CD4-positive, alpha-beta memory T cell (primary cell): Measurements from ENCODE around the gene HEYL. TPM values are rescaled to one million over a fixed set of nuclear protein-coding genes. Genes with fewer than 3 reads are reported as not detected.

ENCODE experiments used
- CTCF ChIA-PET: fragments of 350-600 bp; sonication (Branson Sonifier 250); formaldehyde crosslinking; loops from one replicate; lab custom pipeline; 2021; ENCODE audit warnings: inconsistent platforms; ENCODE audit not compliant: partially characterized antibody; lab: Charles Lee
- POLR2A ChIA-PET: fragments of 350-600 bp; sonication (Branson Sonifier 250); formaldehyde crosslinking; loops from one replicate; lab custom pipeline; 2021; ENCODE audit not compliant: partially characterized antibody; lab: Charles Lee
- DNase-seq, 5 donors: peaks; one replicate each; pipeline versions ENCODE4 v3.0.0 to v3.0.0-alpha.2; 2020 to 2022; ENCODE audit warnings: mixed read lengths in 1 of 5
- H3K27ac ChIP-seq: one replicate; pipeline ENCODE4 v1.7.0; 2013; ENCODE audit warnings: low read depth, low read length
- H3K27me3 ChIP-seq: 2 replicates; pipeline ENCODE4 v1.7.0; 2013; ENCODE audit warnings: mild to moderate bottlenecking, low read length, moderate library complexity; ENCODE audit not compliant: insufficient read depth
- H3K36me3 ChIP-seq: 2 replicates; pipeline ENCODE4 v1.7.0; 2013; ENCODE audit warnings: mild to moderate bottlenecking, low read length, moderate library complexity; ENCODE audit not compliant: insufficient read depth
- H3K4me1 ChIP-seq: 2 replicates; pipeline ENCODE4 v1.7.0; 2013; ENCODE audit warnings: mild to moderate bottlenecking, low read length, moderate library complexity; ENCODE audit not compliant: insufficient read depth
- H3K4me3 ChIP-seq, 2 donors: one replicate each; pipeline ENCODE4 v1.7.0; 2013; ENCODE audit warnings: low read length in 2 of 2, mild to moderate bottlenecking in 1 of 2
- H3K9me3 ChIP-seq, 2 donors: one replicate each; pipeline ENCODE4 v1.7.0; 2013; ENCODE audit warnings: low read length in 2 of 2, control low read depth in 1 of 2; ENCODE audit not compliant: control insufficient read depth in 1 of 2
- H3K27ac Mint-ChIP-seq, 7 donors: one replicate each; pipeline ENCODE4 v1.8.0; 2020 to 2021; ENCODE audit warnings: mixed read lengths in 7 of 7, mild to moderate bottlenecking in 6 of 7, inconsistent platforms in 3 of 7, moderate library complexity in 3 of 7
- H3K27me3 Mint-ChIP-seq, 2 donors: one replicate each; pipeline ENCODE4 v1.8.0; 2020 to 2021; ENCODE audit warnings: mixed read lengths in 2 of 2
- H3K36me3 Mint-ChIP-seq, 2 donors: one replicate each; pipeline ENCODE4 v1.8.0; 2020 to 2021; ENCODE audit warnings: mixed read lengths in 2 of 2, inconsistent platforms in 1 of 2, mild to moderate bottlenecking in 1 of 2
- H3K4me1 Mint-ChIP-seq, 4 donors: one replicate each; pipeline ENCODE4 v1.8.0; 2020 to 2021; ENCODE audit warnings: mixed read lengths in 4 of 4, mild to moderate bottlenecking in 1 of 4
- H3K4me3 Mint-ChIP-seq, 8 donors: one replicate each; pipeline ENCODE4 v1.8.0; 2020 to 2021; ENCODE audit warnings: mixed read lengths in 8 of 8, mild to moderate bottlenecking in 7 of 8, moderate library complexity in 6 of 8, inconsistent platforms in 3 of 8
- H3K9me3 Mint-ChIP-seq, 8 donors: one replicate each; pipeline ENCODE4 v1.8.0; 2020 to 2021; ENCODE audit warnings: mixed read lengths in 8 of 8, mild to moderate bottlenecking in 5 of 8, inconsistent platforms in 3 of 8, moderate library complexity in 1 of 8
- intact Hi-C: fragments of 100-400 bp; cut with micrococcal nuclease; formaldehyde crosslinking; loops from one replicate; pipeline ENCODE4 v1.15.1; 2023
- polyA plus RNA-seq, 2 donors: library from polyadenylated mRNA; unstranded; fragments of 300-500 nt; fragmentation: Illumina TruSeq; gene quantifications; one replicate each; pipeline ENCODE4 v1.2.3, GENCODE V29; 2021
- total RNA-seq, 2 experiments: library from RNA; stranded (reverse); gene quantifications; one replicate each; pipeline ENCODE4 v1.2.3, GENCODE V29; 2021

HEYL gene
- total and polyA plus RNA-seq, 4 experiments from 2014 or later, result 0.12 to 0.23 TPM; not detected in 2

- Histone ChIP-seq H3K4me3 (no peak overlapping the region), H3K36me3 (no peaks in the 10 kb centered on the region), H3K4me1 (no peaks in the 10 kb centered on the region), H3K27ac (no peak overlapping the region), H3K9me3 (no peaks in the 10 kb centered on the region), H3K27me3 (no peaks in the 10 kb centered on the region)
- intact Hi-C loops, result no loop called here
- Mint-ChIP-seq H3K27ac (no peak overlapping the region), H3K9me3 (no peaks in the 10 kb centered on the region), H3K4me1 (no peaks in the 10 kb centered on the region), H3K27me3 (peaks cover 10 to 20% of the 10 kb centered on the region in 2 donors), H3K4me3 (no peak overlapping the region), H3K36me3 (peaks cover 0 to 3% of the 10 kb centered on the region in 2 donors)
- ChIA-PET POLR2A (no interaction called here), CTCF (interaction anchor here (1.3 to 8.0 kb wide), 3 partner anchors 25 to 26 kb away, joined by 5 to 36 read pairs (median 8); no protein-coding TSS in a partner anchor)
- DNase-seq, result no peak
Measured at GRCh38 chr1:39631361-39632322, 7.8 kb downstream of the HEYL start.

GRCh38 chr1:39628807-39629350 lies 10.6 kb downstream of the HEYL start:
- ChIA-PET POLR2A (no interaction called here), CTCF (interaction anchor here (1.9 kb wide), 1 partner anchor 25 kb away, joined by 5 read pairs; no protein-coding TSS in a partner anchor)
- Histone ChIP-seq H3K4me1 (no peaks in the 10 kb centered on the region), H3K27ac (no peak overlapping the region), H3K9me3 (no peaks in the 10 kb centered on the region), H3K27me3 (no peaks in the 10 kb centered on the region), H3K4me3 (no peak overlapping the region), H3K36me3 (no peaks in the 10 kb centered on the region)
- H3K27ac Mint-ChIP-seq, result no peak overlapping the region
- H3K4me3 Mint-ChIP-seq, result no peak overlapping the region
- no peak for DNase-seq
- H3K9me3 Mint-ChIP-seq, result no peaks in the 10 kb centered on the region
- peaks cover 2 to 11% of the 10 kb centered on the region in 2 donors for H3K27me3 Mint-ChIP-seq
- H3K36me3 Mint-ChIP-seq, result no peaks in the 10 kb centered on the region
- intact Hi-C loops, result no loop called here
- H3K4me1 Mint-ChIP-seq, result no peaks in the 10 kb centered on the region

GRCh38 chr1:39626646-39627045 lies 12.8 kb downstream of the HEYL start:
- H3K36me3 Mint-ChIP-seq, result no peaks in the 10 kb centered on the region

GRCh38 chr1:39625462-39626273 lies 13.8 kb downstream of the HEYL start:
- H3K9me3 Mint-ChIP-seq, result peaks cover 0 to 1% (median 0%) of the 10 kb centered on the region in 8 donors
- Histone ChIP-seq H3K9me3 (no peaks in the 10 kb centered on the region), H3K4me3 (no peak overlapping the region), H3K36me3 (no peaks in the 10 kb centered on the region), H3K27me3 (no peaks in the 10 kb centered on the region), H3K27ac (no peak overlapping the region), H3K4me1 (no peaks in the 10 kb centered on the region)
- no peaks in the 10 kb centered on the region for H3K36me3 Mint-ChIP-seq
- H3K27me3 Mint-ChIP-seq, result peaks cover 4 to 11% of the 10 kb centered on the region in 2 donors
- ChIA-PET POLR2A (no interaction called here), CTCF (no interaction called here)
- H3K27ac Mint-ChIP-seq, result no peak overlapping the region
- no peak for DNase-seq
- no peaks in the 10 kb centered on the region for H3K4me1 Mint-ChIP-seq
- intact Hi-C loops, result no loop called here
- H3K4me3 Mint-ChIP-seq, result no peak overlapping the region

More at GRCh38 chr1:39626646-39627045, 12.8 kb downstream of the HEYL start:
- Histone ChIP-seq H3K27me3 (no peaks in the 10 kb centered on the region), H3K9me3 (no peaks in the 10 kb centered on the region), H3K36me3 (no peaks in the 10 kb centered on the region), H3K4me1 (no peaks in the 10 kb centered on the region), H3K27ac (no peak overlapping the region), H3K4me3 (no peak overlapping the region)
- H3K27me3 Mint-ChIP-seq, result peaks cover 4 to 11% of the 10 kb centered on the region in 2 donors
- no peak overlapping the region for H3K27ac Mint-ChIP-seq
- peaks cover 0 to 1% (median 0%) of the 10 kb centered on the region in 8 donors for H3K9me3 Mint-ChIP-seq
- no peak for DNase-seq
- intact Hi-C loops, result no loop called here
- no peaks in the 10 kb centered on the region for H3K4me1 Mint-ChIP-seq
- ChIA-PET POLR2A (no interaction called here), CTCF (interaction anchor here (2.0 kb wide), 1 partner anchor 31 kb away, joined by 5 read pairs; no protein-coding TSS in a partner anchor)
- H3K4me3 Mint-ChIP-seq, result no peak overlapping the region

- Mint-ChIP-seq H3K4me1 (no peaks in the 10 kb centered on the region), H3K27me3 (peaks cover 4 to 8% of the 10 kb centered on the region in 2 donors), H3K4me3 (no peak overlapping the region), H3K9me3 (peaks cover 0 to 2% (median 0%) of the 10 kb centered on the region in 8 donors), H3K27ac (no peak overlapping the region), H3K36me3 (no peaks in the 10 kb centered on the region)
- DNase-seq, result no peak
- intact Hi-C loops, result no loop called here
- POLR2A ChIA-PET, result no interaction called here
- CTCF ChIA-PET, result no interaction called here
- no peaks in the 10 kb centered on the region for H3K9me3 ChIP-seq
- H3K4me3 ChIP-seq, result no peak overlapping the region
- no peaks in the 10 kb centered on the region for H3K36me3 ChIP-seq
- no peaks in the 10 kb centered on the region for H3K27me3 ChIP-seq
- no peaks in the 10 kb centered on the region for H3K4me1 ChIP-seq
- H3K27ac ChIP-seq, result no peak overlapping the region
Measured at GRCh38 chr1:39625009-39625408, 14.4 kb downstream of the HEYL start.

GRCh38 chr1:39623053-39623452 lies 16.4 kb downstream of the HEYL start:
- Mint-ChIP-seq H3K27ac (peak overlapping the region in 2 of 7 donors; percentile 55 to 75), H3K36me3 (no peaks in the 10 kb centered on the region), H3K4me3 (no peak overlapping the region), H3K4me1 (no peaks in the 10 kb centered on the region), H3K9me3 (peaks cover 0 to 2% (median 0%) of the 10 kb centered on the region in 8 donors), H3K27me3 (peaks cover 5 to 8% of the 10 kb centered on the region in 2 donors)
- H3K4me3 ChIP-seq, result no peak overlapping the region
- no peaks in the 10 kb centered on the region for H3K27me3 ChIP-seq
- no peak overlapping the region for H3K27ac ChIP-seq
- no peaks in the 10 kb centered on the region for H3K4me1 ChIP-seq
- DNase-seq, result no peak
- H3K9me3 ChIP-seq, result no peaks in the 10 kb centered on the region
- ChIA-PET POLR2A (no interaction called here), CTCF (interaction anchor here (1.1 kb wide), 1 partner anchor 17 kb away, joined by 7 read pairs; no protein-coding TSS in a partner anchor)
- no peaks in the 10 kb centered on the region for H3K36me3 ChIP-seq
- intact Hi-C loops, result no loop called here
